NCI-H2081 treated with DMSO at 0.1 percent for 48 hours (cell line): ENCODE data around the gene FBXO8.
"Not testable (repeated sequence)": the region's sequence is repeated elsewhere in the genome, so short reads cannot be mapped to it uniquely, and the experiment has no call there.

Source experiments
- DNase-seq: peaks from one replicate; lab custom pipeline; 2025; lab: John Stamatoyannopoulos, UW

The FBXO8 gene

GRCh38 chr4:174282836-174283506, 496 bp downstream of the FBXO8 start:
- peak; percentile 68 for DNase-seq

GRCh38 chr4:174281901-174282300, 1.6 kb downstream of the FBXO8 start:
- DNase-seq, result no peak

GRCh38 chr4:174281182-174281737, 2.2 kb downstream of the FBXO8 start:
- DNase-seq, result no peak

GRCh38 chr4:174279433-174280155, 3.9 kb downstream of the FBXO8 start:
- no peak for DNase-seq

GRCh38 chr4:174278467-174278866, 5.0 kb downstream of the FBXO8 start:
- DNase-seq, result peak; percentile 30

- DNase-seq, result no peak
These were observed 6.0 kb downstream of the FBXO8 start for GRCh38 chr4:174277433-174277832.

- peak; percentile 20 for DNase-seq
These were observed 8.4 kb downstream of the FBXO8 start for GRCh38 chr4:174275101-174275500.

- DNase-seq, result no peak
These were observed 9.0 kb downstream of the FBXO8 start for GRCh38 chr4:174274436-174274835.

- DNase-seq, result no peak
These were observed 9.5 kb downstream of the FBXO8 start for GRCh38 chr4:174273930-174274329.

- DNase-seq, result no peak
These were observed 17.1 kb downstream of the FBXO8 start for GRCh38 chr4:174266416-174266815.

GRCh38 chr4:174265916-174266315, 17.6 kb downstream of the FBXO8 start:
- no peak for DNase-seq

- no peak for DNase-seq
These were observed 20.1 kb downstream of the FBXO8 start for GRCh38 chr4:174263445-174263736.

GRCh38 chr4:174262624-174263444, 20.6 kb downstream of the FBXO8 start:
- no peak for DNase-seq

GRCh38 chr4:174261432-174261831, 22.0 kb downstream of the FBXO8 start:
- not testable (repeated sequence) for DNase-seq

- DNase-seq, result no peak
These were observed 23.4 kb downstream of the FBXO8 start for GRCh38 chr4:174260099-174260498.

- DNase-seq, result no peak
These were observed 23.9 kb downstream of the FBXO8 start for GRCh38 chr4:174259580-174259979.

- no peak for DNase-seq
These were observed 27.2 kb downstream of the FBXO8 start for GRCh38 chr4:174256277-174256713.

- no peak for DNase-seq
These were observed 27.7 kb downstream of the FBXO8 start for GRCh38 chr4:174255786-174256185.

- no peak for DNase-seq
These were observed 28.1 kb downstream of the FBXO8 start for GRCh38 chr4:174255374-174255773.

- DNase-seq, result no peak
These were observed 28.9 kb downstream of the FBXO8 start for GRCh38 chr4:174254613-174255012.

- no peak for DNase-seq
These were observed 31.1 kb downstream of the FBXO8 start for GRCh38 chr4:174252412-174252811.

- DNase-seq, result no peak
These were observed 35.1 kb downstream of the FBXO8 start for GRCh38 chr4:174248407-174248806.

- DNase-seq, result no peak
These were observed 37.8 kb downstream of the FBXO8 start for GRCh38 chr4:174245714-174246113.
